ENCODE results near the gene LHCGR.
"Not testable (repeated sequence)": the region's sequence is repeated elsewhere in the genome, so short reads cannot be mapped to it uniquely, and the experiment has no call there.

The LHCGR gene

DNA sequence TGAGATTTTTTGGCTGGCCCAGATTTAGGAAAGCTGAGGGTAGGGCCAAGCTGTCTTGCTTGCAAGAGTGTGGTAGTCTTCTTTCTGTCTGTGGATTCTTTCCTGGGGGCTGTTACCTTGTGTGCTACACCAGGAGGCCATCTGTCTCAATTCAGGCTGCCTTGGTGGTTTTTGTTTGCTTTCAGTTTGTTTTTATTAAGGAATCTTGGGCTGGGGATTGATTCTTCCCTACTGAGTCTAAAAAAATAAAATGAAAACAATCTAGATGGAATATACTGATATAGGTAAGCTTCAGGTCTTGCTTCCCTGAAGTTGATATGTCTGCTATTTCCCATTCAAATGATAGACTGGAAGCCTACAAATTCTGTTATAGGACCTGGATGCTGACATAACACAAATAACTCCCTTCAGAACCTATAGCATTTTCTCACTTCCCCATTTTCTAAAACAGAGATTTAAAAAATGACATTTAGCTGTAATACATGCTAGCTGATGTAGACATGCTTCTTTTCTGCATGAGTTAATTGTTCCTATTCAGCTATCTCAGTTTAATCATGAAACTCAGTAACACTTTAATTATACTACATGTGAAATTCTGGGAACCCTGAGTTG, 5.3 kb downstream of the LHCGR start:
- no peaks in the 10 kb centered on the region for H3K9me3 ChIP-seq (ENCODE audit: control insufficient read depth, insufficient read depth, low read length)
- no peaks in the 10 kb centered on the region for H4K20me1 ChIP-seq (ENCODE audit: control insufficient read depth, insufficient read depth, low read depth, low read length)
- no peak overlapping the region for H3K4me2 ChIP-seq (ENCODE audit: low read length)
- no peaks in the 10 kb centered on the region for H3F3A ChIP-seq (ENCODE audit: control insufficient read depth, insufficient read depth)
- H3K79me2 ChIP-seq (ENCODE audit: control insufficient read depth, low read length): no peaks in the 10 kb centered on the region
- H3K4me1 ChIP-seq (ENCODE audit: control insufficient read depth, low read length): peaks cover 11% of the 10 kb centered on the region
- H3K4me3 ChIP-seq (ENCODE audit: low read length): no peak overlapping the region
- no peaks in the 10 kb centered on the region for H3K9me2 ChIP-seq (replicated peaks; ENCODE audit: control insufficient read depth, low read length)
- no peaks in the 10 kb centered on the region for H3K27me3 ChIP-seq (ENCODE audit: control insufficient read depth, low read length)
- H3K36me3 ChIP-seq (ENCODE audit: control insufficient read depth, low read length): no peaks in the 10 kb centered on the region
- TF ChIP-seq EZH2phosphoT487 (IDR thresholded peaks at IDR 0.05; ENCODE audit: borderline replicate concordance, low read length): no peak
- TF ChIP-seq, protein P1, sequence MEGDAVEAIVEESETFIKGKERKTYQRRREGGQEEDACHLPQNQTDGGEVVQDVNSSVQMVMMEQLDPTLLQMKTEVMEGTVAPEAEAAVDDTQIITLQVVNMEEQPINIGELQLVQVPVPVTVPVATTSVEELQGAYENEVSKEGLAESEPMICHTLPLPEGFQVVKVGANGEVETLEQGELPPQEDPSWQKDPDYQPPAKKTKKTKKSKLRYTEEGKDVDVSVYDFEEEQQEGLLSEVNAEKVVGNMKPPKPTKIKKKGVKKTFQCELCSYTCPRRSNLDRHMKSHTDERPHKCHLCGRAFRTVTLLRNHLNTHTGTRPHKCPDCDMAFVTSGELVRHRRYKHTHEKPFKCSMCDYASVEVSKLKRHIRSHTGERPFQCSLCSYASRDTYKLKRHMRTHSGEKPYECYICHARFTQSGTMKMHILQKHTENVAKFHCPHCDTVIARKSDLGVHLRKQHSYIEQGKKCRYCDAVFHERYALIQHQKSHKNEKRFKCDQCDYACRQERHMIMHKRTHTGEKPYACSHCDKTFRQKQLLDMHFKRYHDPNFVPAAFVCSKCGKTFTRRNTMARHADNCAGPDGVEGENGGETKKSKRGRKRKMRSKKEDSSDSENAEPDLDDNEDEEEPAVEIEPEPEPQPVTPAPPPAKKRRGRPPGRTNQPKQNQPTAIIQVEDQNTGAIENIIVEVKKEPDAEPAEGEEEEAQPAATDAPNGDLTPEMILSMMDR (IDR thresholded peaks at IDR 0.05; ENCODE audit: low read depth, low read length, poor library complexity, severe bottlenecking): no peak
- no peak overlapping the region for H3K27ac ChIP-seq (ENCODE audit: low read depth, low read length)

DNA sequence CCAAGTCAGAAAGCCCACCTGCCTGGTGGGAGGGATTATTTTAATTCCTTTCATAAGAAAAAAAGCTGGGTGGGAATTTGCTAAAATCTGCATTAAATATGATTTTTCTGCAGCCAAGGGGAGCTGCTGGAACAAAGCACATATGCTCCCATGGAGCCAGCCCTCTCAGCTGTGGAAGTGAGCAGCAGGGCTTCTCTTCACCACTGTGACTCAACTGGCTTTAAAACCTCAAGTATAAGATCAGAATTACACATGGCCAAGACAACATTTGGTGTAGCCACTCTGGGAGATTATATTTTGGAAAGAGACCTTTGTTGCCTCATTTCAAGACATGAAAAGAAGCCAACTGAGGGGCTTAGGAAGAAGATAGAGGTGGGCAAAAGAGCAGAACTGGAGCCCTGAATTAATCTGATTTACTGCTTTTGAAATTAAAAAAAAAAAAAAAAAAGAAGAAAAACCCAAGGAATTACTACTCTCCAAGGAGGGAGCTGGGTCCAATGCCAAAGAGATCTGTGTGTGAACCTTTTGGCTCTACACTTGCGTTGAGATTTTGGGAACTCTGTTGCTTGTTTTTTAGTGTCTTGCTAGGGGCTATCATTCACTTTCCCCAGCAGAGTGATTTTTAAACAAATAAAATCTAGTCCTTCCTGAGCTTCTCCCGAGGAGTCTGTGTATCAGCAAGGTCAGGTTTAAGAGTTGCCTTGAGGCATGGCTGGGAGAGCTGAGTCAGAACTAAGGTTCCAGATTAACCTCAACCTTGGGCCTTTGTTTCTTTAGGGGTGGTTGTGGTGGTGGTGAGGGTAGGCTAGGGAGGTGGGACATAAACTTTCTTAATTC, 6.0 kb downstream of the LHCGR start:
- Histone ChIP-seq H3K27ac (ENCODE audit: low read depth, low read length) (no peak overlapping the region), H3K9me3 (ENCODE audit: control insufficient read depth, insufficient read depth, low read length) (no peaks in the 10 kb centered on the region), H3K4me2 (ENCODE audit: low read length) (no peak overlapping the region), H3K4me3 (ENCODE audit: low read length) (no peak overlapping the region), H3K27me3 (ENCODE audit: control insufficient read depth, low read length) (no peaks in the 10 kb centered on the region), H3F3A (ENCODE audit: control insufficient read depth, insufficient read depth) (no peaks in the 10 kb centered on the region), H4K20me1 (ENCODE audit: control insufficient read depth, insufficient read depth, low read depth, low read length) (no peaks in the 10 kb centered on the region), H3K9me2 (replicated peaks; ENCODE audit: control insufficient read depth, low read length) (no peaks in the 10 kb centered on the region), H3K36me3 (ENCODE audit: control insufficient read depth, low read length) (no peaks in the 10 kb centered on the region), H3K79me2 (ENCODE audit: control insufficient read depth, low read length) (no peaks in the 10 kb centered on the region), H3K4me1 (ENCODE audit: control insufficient read depth, low read length) (peaks cover 11% of the 10 kb centered on the region)
- TF ChIP-seq EZH2phosphoT487 (IDR thresholded peaks at IDR 0.05; ENCODE audit: borderline replicate concordance, low read length): no peak
- TF ChIP-seq, protein P1 (IDR thresholded peaks at IDR 0.05; ENCODE audit: low read depth, low read length, poor library complexity, severe bottlenecking): no peak

DNA sequence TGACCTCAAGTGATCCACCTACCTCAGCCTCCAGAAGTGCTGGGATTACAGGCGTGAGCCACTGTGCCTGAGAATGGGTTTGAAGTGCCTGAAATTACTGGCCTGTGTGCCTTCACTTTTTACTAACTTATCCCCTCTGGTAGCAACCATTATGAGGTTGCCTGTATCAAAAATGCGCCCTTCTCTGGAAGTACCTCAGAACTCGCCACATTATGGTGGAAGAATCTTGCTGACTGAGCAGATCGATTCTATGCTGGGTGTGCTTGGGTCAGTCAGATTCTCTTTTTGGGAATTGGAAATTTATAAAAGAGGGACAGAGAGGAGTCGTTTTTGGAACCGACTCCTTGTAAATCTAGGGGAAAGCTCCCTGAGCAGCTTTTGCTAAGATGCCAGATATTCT, 8.2 kb downstream of the LHCGR start:
- no peaks in the 10 kb centered on the region for H3K9me2 ChIP-seq (replicated peaks; ENCODE audit: control insufficient read depth, low read length)
- no peak for TF ChIP-seq EZH2phosphoT487 (IDR thresholded peaks at IDR 0.05; ENCODE audit: borderline replicate concordance, low read length)
- TF ChIP-seq, protein P1 (IDR thresholded peaks at IDR 0.05; ENCODE audit: low read depth, low read length, poor library complexity, severe bottlenecking): no peak
- H4K20me1 ChIP-seq (ENCODE audit: control insufficient read depth, insufficient read depth, low read depth, low read length): no peaks in the 10 kb centered on the region
- no peaks in the 10 kb centered on the region for H3K36me3 ChIP-seq (ENCODE audit: control insufficient read depth, low read length)
- H3K27me3 ChIP-seq (ENCODE audit: control insufficient read depth, low read length): no peaks in the 10 kb centered on the region
- no peaks in the 10 kb centered on the region for H3K79me2 ChIP-seq (ENCODE audit: control insufficient read depth, low read length)
- no peak overlapping the region for H3K4me3 ChIP-seq (ENCODE audit: low read length)
- no peaks in the 10 kb centered on the region for H3F3A ChIP-seq (ENCODE audit: control insufficient read depth, insufficient read depth)
- peaks cover 11% of the 10 kb centered on the region for H3K4me1 ChIP-seq (ENCODE audit: control insufficient read depth, low read length)
- H3K4me2 ChIP-seq (ENCODE audit: low read length): no peak overlapping the region
- H3K27ac ChIP-seq (ENCODE audit: low read depth, low read length): no peak overlapping the region
- H3K9me3 ChIP-seq (ENCODE audit: control insufficient read depth, insufficient read depth, low read length): no peaks in the 10 kb centered on the region

DNA sequence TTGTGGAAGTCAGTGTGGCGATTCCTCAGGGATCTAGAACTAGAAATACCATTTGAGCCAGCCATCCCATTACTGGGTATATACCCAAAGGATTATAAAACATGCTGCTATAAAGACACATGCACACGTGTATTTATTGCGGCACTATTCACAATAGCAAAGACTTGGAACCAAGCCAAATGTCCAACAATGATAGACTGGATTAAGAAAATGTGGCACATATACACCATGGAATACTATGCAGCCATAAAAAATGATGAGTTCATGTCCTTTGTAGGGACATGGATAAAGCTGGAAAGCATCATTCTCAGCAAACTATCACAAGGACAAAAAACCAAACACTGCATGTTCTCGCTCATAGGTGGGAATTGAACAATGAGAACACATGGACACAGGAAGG, 16.3 kb downstream of the LHCGR start:
- H3K9me2 ChIP-seq (replicated peaks; ENCODE audit: control insufficient read depth, low read length); H3F3A ChIP-seq (ENCODE audit: control insufficient read depth, insufficient read depth); H3K79me2 ChIP-seq (ENCODE audit: control insufficient read depth, low read length); H3K27ac ChIP-seq (ENCODE audit: low read depth, low read length); H4K20me1 ChIP-seq (ENCODE audit: control insufficient read depth, insufficient read depth, low read depth, low read length); H3K9me3 ChIP-seq (ENCODE audit: control insufficient read depth, insufficient read depth, low read length); H3K4me1 ChIP-seq (ENCODE audit: control insufficient read depth, low read length); H3K4me2 ChIP-seq (ENCODE audit: low read length); H3K27me3 ChIP-seq (ENCODE audit: control insufficient read depth, low read length); H3K4me3 ChIP-seq (ENCODE audit: low read length); H3K36me3 ChIP-seq (ENCODE audit: control insufficient read depth, low read length): not testable (repeated sequence)

Data from DOHH2 (cell line).